PC-3 (cell line): ENCODE data around the gene TMEM14C. TPM values are rescaled to one million over a fixed set of nuclear protein-coding genes. Genes with fewer than 3 reads are reported as not detected.

ENCODE experiments used
- ATAC-seq: fragments of 200-7000 bp; cut with Tn5 transposase; 2 replicates; pipeline ENCODE4 v1.9.1; 2020; ENCODE audit warnings: mild to moderate bottlenecking, moderate library complexity
- BruUV-seq: library from RNA; stranded (reverse); fragments of 400-500 nt; replicated peaks from 2 replicates; lab custom pipeline; 2021; lab: Mats Ljungman, UMichigan
- CTCF ChIA-PET: fragments of 300-600 bp; sonication (Branson Sonifier 250); formaldehyde crosslinking; loops from one replicate; lab custom pipeline; 2022; ENCODE audit warnings: antibody characterized with exemption; lab: Charles Lee
- POLR2A ChIA-PET: fragments of 300-600 bp; sonication (Branson Sonifier 250); formaldehyde crosslinking; loops from one replicate; lab custom pipeline; 2022; ENCODE audit warnings: antibody characterized with exemption; ENCODE audit not compliant: unreplicated experiment; lab: Charles Lee
- DNase-seq: peaks from one replicate; pipeline ENCODE4 v3.0.0-alpha.2; 2015
- H2AFZ ChIP-seq: fragments of 300-600 bp; sonication (generic); 2 replicates; pipeline ENCODE4 v1.6.0; 2016; ENCODE audit warnings: antibody characterized with exemption, low read length
- H3F3A ChIP-seq: fragments of 300-600 bp; sonication (generic); one replicate; pipeline ENCODE4 v1.6.0; 2017; ENCODE audit warnings: antibody characterized with exemption, low read length, control low read depth, mild to moderate bottlenecking; ENCODE audit not compliant: unreplicated experiment
- H3K27ac ChIP-seq: fragments of 300-600 bp; sonication (generic); 2 replicates; pipeline ENCODE4 v1.5.1; 2016; ENCODE audit warnings: mild to moderate bottlenecking, low read length
- H3K27me3 ChIP-seq: fragments of 300-600 bp; sonication (generic); 2 replicates; pipeline ENCODE4 v1.6.1; 2016; ENCODE audit warnings: low read length, mixed read lengths
- H3K36me3 ChIP-seq: fragments of 300-600 bp; sonication (generic); 2 replicates; pipeline ENCODE4 v1.6.1; 2016; ENCODE audit warnings: low read depth, mixed run types, low read length, mixed read lengths
- H3K4me1 ChIP-seq: fragments of 300-600 bp; sonication (generic); 2 replicates; pipeline ENCODE4 v1.5.1; 2016; ENCODE audit warnings: low read length; ENCODE audit not compliant: insufficient read depth
- H3K4me2 ChIP-seq: fragments of 300-600 bp; sonication (generic); 2 replicates; pipeline ENCODE4 v1.6.0; 2016; ENCODE audit warnings: low read length
- H3K4me3 ChIP-seq: fragments of 300-600 bp; sonication (generic); 2 replicates; pipeline ENCODE4 v1.5.1; 2016; ENCODE audit warnings: mild to moderate bottlenecking, low read length, mixed read lengths
- H3K79me2 ChIP-seq: fragments of 300-600 bp; sonication (generic); 2 replicates; pipeline ENCODE4 v1.6.1; 2017; ENCODE audit warnings: low read length, mixed read lengths
- H3K9ac ChIP-seq: fragments of 300-600 bp; sonication (generic); 2 replicates; pipeline ENCODE4 v1.6.0; 2016; ENCODE audit warnings: mild to moderate bottlenecking, low read length
- H3K9me2 ChIP-seq: fragments of 300-600 bp; sonication (generic); replicated peaks from 2 replicates; pipeline ENCODE4 v1.6.1; 2016; ENCODE audit warnings: mixed run types, low read length, mixed read lengths
- H3K9me3 ChIP-seq: fragments of 300-600 bp; sonication (generic); 2 replicates; pipeline ENCODE4 v1.6.1; 2016; ENCODE audit warnings: low read length, mixed read lengths
- H4K20me1 ChIP-seq: fragments of 300-600 bp; sonication (generic); 2 replicates; pipeline ENCODE4 v1.6.1; 2016; ENCODE audit warnings: low read length, mixed read lengths
- EZH2 ChIP-seq: fragments of 300-600 bp; sonication (generic); IDR thresholded peaks from one replicate; pipeline ENCODE4 v1.6.1; 2017; ENCODE audit warnings: antibody characterized with exemption, mild to moderate bottlenecking, low read length; ENCODE audit not compliant: unreplicated experiment
- EZH2phosphoT487 ChIP-seq: fragments of 300-600 bp; sonication (generic); IDR thresholded peaks from 2 replicates; pipeline ENCODE4 v1.6.1; 2018; ENCODE audit warnings: mild to moderate bottlenecking, antibody characterized with exemption, low read length, borderline replicate concordance
- intact Hi-C: fragments of 100-400 bp; cut with micrococcal nuclease; formaldehyde crosslinking; loops from 2 replicates; pipeline ENCODE4 v1.9.0; 2023
- total RNA-seq: library from RNA; depleted of rRNA; stranded (reverse); fragments of >200 nt; gene quantifications from 2 replicates; pipeline ENCODE4 v1.2.3, GENCODE V29; 2014
- TF ChIP-seq, protein P1 (sequence below): fragments of 300-600 bp; sonication (generic); conservative IDR thresholded peaks from 2 replicates; pipeline ENCODE4 v1.5.1; 2017; ENCODE audit warnings: antibody characterized with exemption, low read depth, mild to moderate bottlenecking, low read length

The TMEM14C gene
- total RNA-seq, 1 experiment from 2014 or later = 87.8 TPM

DNA sequence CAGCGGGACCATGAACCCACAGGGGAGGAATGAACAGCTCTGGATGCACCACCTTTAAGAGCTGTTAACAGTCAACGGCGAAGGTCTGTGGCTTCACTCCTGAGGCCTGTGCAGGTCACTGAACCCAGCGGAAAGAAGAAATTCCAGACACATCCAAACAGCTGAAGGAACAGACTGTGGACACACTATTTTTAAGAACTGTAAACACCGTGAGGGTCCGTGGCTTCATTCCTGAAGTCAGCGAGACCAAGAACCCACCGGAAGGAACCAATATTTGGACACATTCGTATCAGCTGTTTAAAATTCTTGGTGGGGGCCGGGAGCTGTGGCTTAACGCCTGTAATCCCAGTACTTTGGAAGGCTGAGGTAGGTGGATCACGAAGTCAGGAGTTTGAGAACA, 19.4 kb downstream of the TMEM14C start:
- H3K9ac ChIP-seq = no peak overlapping the region
- peaks cover 9% of the 10 kb centered on the region for H3K4me1 ChIP-seq
- no peaks in the 10 kb centered on the region for H3K36me3 ChIP-seq
- ChIA-PET POLR2A (no interaction called here), CTCF (no interaction called here)
- H3K27me3 ChIP-seq = no peaks in the 10 kb centered on the region
- no peaks in the 10 kb centered on the region for H3K9me2 ChIP-seq
- no peak overlapping the region for H2AFZ ChIP-seq
- no peaks in the 10 kb centered on the region for H3F3A ChIP-seq
- no peak overlapping the region for H3K4me3 ChIP-seq
- no peak for TF ChIP-seq EZH2phosphoT487
- TF ChIP-seq, protein P1, sequence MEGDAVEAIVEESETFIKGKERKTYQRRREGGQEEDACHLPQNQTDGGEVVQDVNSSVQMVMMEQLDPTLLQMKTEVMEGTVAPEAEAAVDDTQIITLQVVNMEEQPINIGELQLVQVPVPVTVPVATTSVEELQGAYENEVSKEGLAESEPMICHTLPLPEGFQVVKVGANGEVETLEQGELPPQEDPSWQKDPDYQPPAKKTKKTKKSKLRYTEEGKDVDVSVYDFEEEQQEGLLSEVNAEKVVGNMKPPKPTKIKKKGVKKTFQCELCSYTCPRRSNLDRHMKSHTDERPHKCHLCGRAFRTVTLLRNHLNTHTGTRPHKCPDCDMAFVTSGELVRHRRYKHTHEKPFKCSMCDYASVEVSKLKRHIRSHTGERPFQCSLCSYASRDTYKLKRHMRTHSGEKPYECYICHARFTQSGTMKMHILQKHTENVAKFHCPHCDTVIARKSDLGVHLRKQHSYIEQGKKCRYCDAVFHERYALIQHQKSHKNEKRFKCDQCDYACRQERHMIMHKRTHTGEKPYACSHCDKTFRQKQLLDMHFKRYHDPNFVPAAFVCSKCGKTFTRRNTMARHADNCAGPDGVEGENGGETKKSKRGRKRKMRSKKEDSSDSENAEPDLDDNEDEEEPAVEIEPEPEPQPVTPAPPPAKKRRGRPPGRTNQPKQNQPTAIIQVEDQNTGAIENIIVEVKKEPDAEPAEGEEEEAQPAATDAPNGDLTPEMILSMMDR = no peak
- TF ChIP-seq EZH2 = no peak
- no peaks in the 10 kb centered on the region for H3K9me3 ChIP-seq
- ATAC-seq (no peak), DNase-seq (no peak)
- no peak overlapping the region for H3K4me2 ChIP-seq
- H3K27ac ChIP-seq = no peak overlapping the region
- no peaks in the 10 kb centered on the region for H4K20me1 ChIP-seq
- intact Hi-C loops = no loop called here
- no peaks in the 10 kb centered on the region for H3K79me2 ChIP-seq
- BruUV-seq = no TSS peak

DNA sequence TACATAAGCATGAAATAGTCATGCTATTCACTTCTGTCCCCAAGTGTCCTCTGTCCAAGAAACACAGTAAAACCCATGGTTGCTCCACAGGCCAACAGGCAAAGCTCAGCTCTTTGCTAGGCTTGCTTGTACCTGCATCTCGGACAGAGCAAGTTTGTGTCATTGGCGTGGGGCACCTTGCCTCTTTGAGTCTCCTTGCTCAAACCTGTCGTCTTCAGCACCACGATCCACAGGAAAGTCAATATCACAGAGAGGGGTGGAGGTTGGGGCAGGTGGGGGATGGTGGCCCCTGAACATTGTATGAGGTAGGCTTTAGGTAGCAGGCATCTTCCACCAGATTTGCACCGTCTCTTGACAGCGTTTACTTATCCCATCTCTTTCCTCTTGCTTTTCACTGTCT, 20.6 kb downstream of the TMEM14C start:
- ChIA-PET CTCF (no interaction called here), POLR2A (no interaction called here)
- Histone ChIP-seq H3K79me2 (peaks cover 10% of the 10 kb centered on the region), H2AFZ (no peak overlapping the region), H3K4me2 (no peak overlapping the region), H3K4me3 (no peak overlapping the region), H3K27ac (no peak overlapping the region), H3K9ac (no peak overlapping the region), H3K27me3 (no peaks in the 10 kb centered on the region), H3K9me3 (no peaks in the 10 kb centered on the region), H3K36me3 (no peaks in the 10 kb centered on the region), H3K9me2 (no peaks in the 10 kb centered on the region), H4K20me1 (no peaks in the 10 kb centered on the region), H3K4me1 (peaks cover 12% of the 10 kb centered on the region), H3F3A (no peaks in the 10 kb centered on the region)
- ATAC-seq (no peak), DNase-seq (no peak)
- TF ChIP-seq, protein P1 = no peak
- TF ChIP-seq EZH2phosphoT487 (no peak), EZH2 (no peak)
- intact Hi-C loops = no loop called here
- BruUV-seq = no TSS peak

DNA sequence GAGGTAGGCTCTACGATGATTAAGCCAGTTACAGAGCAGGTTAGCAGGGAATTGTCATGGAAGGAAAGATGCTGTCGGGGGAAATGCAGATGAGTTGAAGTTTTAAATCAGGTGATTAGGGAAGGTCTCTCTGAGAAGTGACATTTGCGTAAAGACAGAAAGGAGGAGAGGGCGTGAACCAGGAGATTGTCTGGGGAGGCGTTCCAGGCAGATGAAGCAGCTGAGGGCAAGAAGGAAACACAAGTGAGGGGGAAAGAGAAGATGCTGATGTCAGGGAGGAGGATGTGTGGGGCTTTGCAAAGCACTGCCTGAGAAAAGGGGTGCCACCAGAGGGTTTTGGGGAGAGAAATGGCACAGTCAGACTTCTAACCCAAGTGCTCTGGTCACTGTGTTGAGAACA, 22.2 kb downstream of the TMEM14C start:
- intact Hi-C loops = no loop called here
- CTCF ChIA-PET = no interaction called here
- POLR2A ChIA-PET = no interaction called here
- no peak overlapping the region for H3K4me2 ChIP-seq
- ATAC-seq (no peak), DNase-seq (no peak)
- H2AFZ ChIP-seq = no peak overlapping the region
- no peaks in the 10 kb centered on the region for H3K9me2 ChIP-seq
- no peaks in the 10 kb centered on the region for H3K27me3 ChIP-seq
- H3F3A ChIP-seq = no peaks in the 10 kb centered on the region
- TF ChIP-seq EZH2phosphoT487 (no peak), EZH2 (no peak)
- TF ChIP-seq, protein P1 = no peak
- 0 out of 2 replicates have a peak, but pooled peaks cover 2% of the 10 kb centered on the region for H3K36me3 ChIP-seq
- H3K4me1 ChIP-seq = peaks cover 25% of the 10 kb centered on the region
- no peak overlapping the region for H3K9ac ChIP-seq
- no TSS peak for BruUV-seq
- H4K20me1 ChIP-seq = no peaks in the 10 kb centered on the region
- peaks cover 26% of the 10 kb centered on the region for H3K79me2 ChIP-seq
- H3K4me3 ChIP-seq = no peak overlapping the region
- H3K9me3 ChIP-seq = no peaks in the 10 kb centered on the region
- no peak overlapping the region for H3K27ac ChIP-seq
